GM12878 (cell line): ENCODE data around the gene SHB. TPM values are rescaled to one million over a fixed set of nuclear protein-coding genes. Genes with fewer than 3 reads are reported as not detected.

ENCODE experiments used
- BRCA1 ChIP-seq: IDR thresholded peaks from 2 replicates; pipeline ENCODE4 v1.6.1; 2011; ENCODE audit warnings: low read depth, low read length, improper control_type of control experiment
- ETV6 ChIP-seq, 2 experiments: fragments of 450-650 bp in 1 of 2; IDR thresholded peaks in 1 of 2; conservative IDR thresholded peaks in 1 of 2; 2 replicates each; pipeline ENCODE4 v1.6.1; 2014; ENCODE audit warnings: antibody characterized with exemption in 1 of 2, borderline replicate concordance in 1 of 2, low read depth in 1 of 2, mild to moderate bottlenecking in 1 of 2, moderate library complexity in 1 of 2
- IKZF1 ChIP-seq: fragments of 450-650 bp; conservative IDR thresholded peaks from 2 replicates; pipeline ENCODE4 v1.6.1; 2017; ENCODE audit warnings: antibody characterized with exemption, mild to moderate bottlenecking
- KDM1A ChIP-seq: fragments of 200-600 bp; sonication (generic); IDR thresholded peaks from 2 replicates; pipeline ENCODE4 v1.6.1; 2016; ENCODE audit warnings: borderline replicate concordance
- MXI1 ChIP-seq: fragments of 150-350 bp; IDR thresholded peaks from 2 replicates; pipeline ENCODE4 v1.6.1; 2011; ENCODE audit warnings: low read depth, mild to moderate bottlenecking, inconsistent platforms, low read length, improper control_type of control experiment
- ZNF687 ChIP-seq: fragments of 450-650 bp; IDR thresholded peaks from 2 replicates; pipeline ENCODE4 v1.6.1; 2017; ENCODE audit warnings: mild to moderate bottlenecking, moderate library complexity
- polyA plus RNA-seq, 11 experiments: library from polyadenylated mRNA; depleted of rRNA in 4 of 11; unstranded in 6 of 11; stranded (reverse) in 5 of 11; fragments of >200 nt; fragmentation: Nextera tagmentation in 4 of 11; fragmentation: Illumina TruSeq in 1 of 11; extraction: Ambion mirVana in 4 of 11; extraction: Trizol in 1 of 11; gene quantifications; 1 replicate in 1 of 11; 2 replicates in 10 of 11; pipeline versions ENCODE4 v1.2.1 to v1.2.3, GENCODE V29; 2011 to 2016; ENCODE audit warnings: inconsistent platforms in 2 of 11, missing spikeins in 2 of 11, low read depth in 1 of 11
- total RNA-seq, 4 experiments: library from RNA; depleted of rRNA in 3 of 4; stranded (reverse); fragments of >200 nt in 3 of 4; fragmentation: Illumina TruSeq in 1 of 4; extraction: Trizol in 1 of 4; gene quantifications; 2 replicates each; pipeline versions ENCODE4 v1.2.1 to v1.2.3, GENCODE V29; 2013 to 2021

SHB gene
- total and polyA plus RNA-seq, 10 of the 15 experiments (the other 5 are each of a cell fraction or from before 2014, with no cell fraction given), result 0.29 to 6.2 (median 1.3) TPM

- TF ChIP-seq ZNF687 (peak; percentile 45; the same call in 1 of the 2 replicates), IKZF1 (no peak), BRCA1 (no peak), ETV6 (conservative IDR thresholded peaks at IDR 0.05 in 1 of 2, IDR thresholded peaks at IDR 0.05 in 1 of 2; ENCODE audit: borderline replicate concordance in 1 of 2, low read depth in 1 of 2) (no peak), KDM1A (no peak), MXI1 (no peak)
Observed at GRCh38 chr9:38067859-38068681, 957 bp downstream of the SHB start (continued).
